HCT116 (cell line): Measurements from ENCODE around the gene RIN3. TPM values are rescaled to one million over a fixed set of nuclear protein-coding genes. Genes with fewer than 3 reads are reported as not detected.

Experiments used
- ATAC-seq: fragments of 200-7000 bp; cut with Tn5 transposase; 2 replicates; pipeline ENCODE4 v1.9.1; 2020; ENCODE audit warnings: mild to moderate bottlenecking, moderate library complexity
- BruUV-seq: library from RNA; stranded (reverse); fragments of 400-500 nt; replicated peaks from 2 replicates; lab custom pipeline; 2021; lab: Mats Ljungman, UMichigan
- CTCF ChIA-PET: fragments of 300-600 bp; sonication (Branson Sonifier 250); formaldehyde crosslinking; loops from one replicate; lab custom pipeline; 2021; ENCODE audit warnings: antibody characterized with exemption; lab: Charles Lee
- POLR2A ChIA-PET: fragments of 300-600, 350-600 bp; sonication (Branson Sonifier 250); formaldehyde crosslinking; loops from one replicate; lab custom pipeline; 2021; ENCODE audit warnings: antibody characterized with exemption; lab: Charles Lee
- RAD21 ChIA-PET, 2 experiments: fragments of 300-600 bp; sonication (Branson Sonifier 250); formaldehyde crosslinking; loops; one replicate each; lab custom pipeline; 2023; ENCODE audit warnings: low total read pairs in 2 of 2; ENCODE audit not compliant: uncharacterized antibody in 2 of 2, unreplicated experiment in 2 of 2, low non-redundant PET in 1 of 2; lab: Charles Lee
- DNase-seq: peaks from one replicate; pipeline ENCODE4 v3.0.0-alpha.2; 2010; ENCODE audit warnings: low read depth, low spot score
- H2AFZ ChIP-seq: fragments of 200-600 bp; shearing (Covaris generic), sonication (generic); 2 replicates; pipeline ENCODE4 v1.6.1; 2017; ENCODE audit warnings: low read depth, mixed run types, mixed read lengths, antibody characterized with exemption, low read length; ENCODE audit not compliant: poor library complexity, severe bottlenecking
- H3K27ac ChIP-seq: 2 replicates; pipeline ENCODE4 v1.5.1; 2012; ENCODE audit warnings: low read depth, low read length
- H3K27me3 ChIP-seq: fragments of 200-600 bp; sonication (generic); 2 replicates; pipeline ENCODE4 v1.6.1; 2016; ENCODE audit warnings: mixed run types, low read length, mixed read lengths; ENCODE audit not compliant: insufficient read depth
- H3K36me3 ChIP-seq, 2 experiments: fragments of 200-500 bp in 1 of 2; fragments of 200-600 bp in 1 of 2; sonication (Bioruptor generic) in 1 of 2; sonication (generic) in 1 of 2; 2 replicates each; pipeline versions ENCODE4 v1.5.1 to v1.6.1; 2014 to 2016; ENCODE audit warnings: low read length in 2 of 2, inconsistent platforms in 1 of 2, mixed read lengths in 1 of 2, mixed run types in 1 of 2; ENCODE audit not compliant: insufficient read depth in 2 of 2, control insufficient read depth in 1 of 2
- H3K4me1 ChIP-seq, 2 experiments: fragments of 200-600 bp in 1 of 2; sonication (generic) in 1 of 2; 2 replicates each; pipeline versions ENCODE4 v1.5.1 to v1.6.1; 2012 to 2017; ENCODE audit warnings: low read length in 2 of 2, inconsistent platforms in 1 of 2, mild to moderate bottlenecking in 1 of 2, mixed read lengths in 1 of 2, mixed run types in 1 of 2, moderate library complexity in 1 of 2; ENCODE audit not compliant: insufficient read depth in 2 of 2, control insufficient read depth in 1 of 2
- H3K4me2 ChIP-seq: fragments of 200-600 bp; sonication (generic); 2 replicates; pipeline ENCODE4 v1.6.1; 2017; ENCODE audit warnings: mixed run types, low read length, mixed read lengths
- H3K4me3 ChIP-seq, 2 experiments: fragments of 200-600 bp in 1 of 2; sonication (generic) in 1 of 2; replicated peaks in 1 of 2; 2 replicates each; pipeline ENCODE4 v1.5.1; 2011 to 2016; ENCODE audit warnings: low read length in 2 of 2, control low read depth in 1 of 2, low read depth in 1 of 2, mild to moderate bottlenecking in 1 of 2, mixed read lengths in 1 of 2, mixed run types in 1 of 2
- H3K79me2 ChIP-seq: fragments of 200-600 bp; sonication (generic); 2 replicates; pipeline ENCODE4 v1.6.1; 2017; ENCODE audit warnings: mild to moderate bottlenecking, mixed run types, low read length, moderate library complexity, mixed read lengths; ENCODE audit not compliant: insufficient read depth
- H3K9ac ChIP-seq: fragments of 200-600 bp; sonication (generic); 2 replicates; pipeline ENCODE4 v1.6.1; 2016; ENCODE audit warnings: low read length, mixed read lengths
- H3K9me2 ChIP-seq: fragments of 200-600 bp; sonication (generic), shearing (Covaris generic); 2 replicates; pipeline ENCODE4 v1.6.1; 2017; ENCODE audit warnings: mixed run types, mild to moderate bottlenecking, moderate library complexity; ENCODE audit not compliant: insufficient read depth
- H3K9me3 ChIP-seq, 2 experiments: fragments of 200-500 bp in 1 of 2; fragments of 200-600 bp in 1 of 2; sonication (Bioruptor generic) in 1 of 2; sonication (generic) in 1 of 2; 2 replicates each; pipeline ENCODE4 v1.6.1; 2014 to 2017; ENCODE audit warnings: low read length in 2 of 2, mixed read lengths in 2 of 2, inconsistent platforms in 1 of 2, low read depth in 1 of 2, mild to moderate bottlenecking in 1 of 2, mixed run types in 1 of 2, moderate library complexity in 1 of 2; ENCODE audit not compliant: control insufficient read depth in 1 of 2, insufficient read depth in 1 of 2
- H4K20me1 ChIP-seq: fragments of 200-600 bp; sonication (generic), shearing (Covaris generic); 2 replicates; pipeline ENCODE4 v1.6.1; 2017; ENCODE audit warnings: mixed run types, mild to moderate bottlenecking, moderate library complexity; ENCODE audit not compliant: insufficient read depth
- CTCF ChIP-seq, 3 experiments: fragments of 200-600 bp in 1 of 3; sonication (generic) in 1 of 3; IDR thresholded peaks in 2 of 3; conservative IDR thresholded peaks in 1 of 3; 2 replicates each; pipeline ENCODE4 v1.5.1; 2012 to 2017; ENCODE audit warnings: low read depth in 2 of 3, low read length in 2 of 3, antibody characterized with exemption in 1 of 3, borderline replicate concordance in 1 of 3, control low read depth in 1 of 3, mild to moderate bottlenecking in 1 of 3, mixed read lengths in 1 of 3, mixed run types in 1 of 3, moderate library complexity in 1 of 3; ENCODE audit not compliant: insufficient read depth in 1 of 3
- POLR2AphosphoS5 ChIP-seq: IDR thresholded peaks from 2 replicates; pipeline ENCODE4 v1.6.1; 2011; ENCODE audit warnings: mild to moderate bottlenecking, low read depth, low read length, moderate library complexity
- RAD21 ChIP-seq: IDR thresholded peaks from 2 replicates; pipeline ENCODE4 v1.6.1; 2012; ENCODE audit warnings: low read depth, mild to moderate bottlenecking
- TCF7L2 ChIP-seq: IDR thresholded peaks from 2 replicates; pipeline ENCODE4 v1.7.0; 2011; ENCODE audit warnings: borderline replicate concordance, inconsistent platforms; ENCODE audit not compliant: insufficient read depth, insufficient read length; ENCODE audit errors: extremely low read depth
- intact Hi-C: fragments of 100-400 bp; cut with micrococcal nuclease; formaldehyde crosslinking; loops from 2 replicates; pipeline ENCODE4 v1.10.0; 2022
- total RNA-seq: library from RNA; stranded (reverse); gene quantifications from one replicate; pipeline ENCODE4 v1.2.1, GENCODE V29; 2021; ENCODE audit not compliant: unreplicated experiment

RIN3 gene
- total RNA-seq, 1 experiment from 2014 or later, result 22.2 TPM

- H3K36me3 ChIP-seq, result no peaks in the 10 kb centered on the region
- no peaks in the 10 kb centered on the region for H3K9me3 ChIP-seq
- CTCF ChIA-PET, result interaction anchor here (0.5 to 1.8 kb wide), 14 partner anchors 8 to 694 kb away, joined by 3 to 8 read pairs (median 3); partner anchors contain the start of gene ATXN3
- RAD21 ChIA-PET, result no interaction called here
- no peaks in the 10 kb centered on the region for H3K9me2 ChIP-seq
- POLR2A ChIA-PET, result interaction anchor here (0.8 kb wide), 1 partner anchor 58 kb away, joined by 3 read pairs; the partner anchor contains the start of gene LGMN
- no peaks in the 10 kb centered on the region for H3K79me2 ChIP-seq
- peak; percentile 59 for DNase-seq
- peaks cover 9% of the 10 kb centered on the region; the same call in 1 of the 2 replicates for H3K27me3 ChIP-seq
- BruUV-seq, result no TSS peak
- no peak overlapping the region for H3K4me3 ChIP-seq
- no peaks in the 10 kb centered on the region for H4K20me1 ChIP-seq
- H3K27ac ChIP-seq, result no peak overlapping the region
- intact Hi-C loops, result no loop called here
- TF ChIP-seq RAD21, result peak; percentile 75
- peak; percentile 58 to 94 (median 80); a peak in 5 of 6 replicates for TF ChIP-seq CTCF (IDR thresholded peaks at IDR 0.05 in 2 of 3, conservative IDR thresholded peaks at IDR 0.05 in 1 of 3; ENCODE audit: borderline replicate concordance in 1 of 3, insufficient read depth in 1 of 3, low read depth in 2 of 3, low read length in 2 of 3)
- TF ChIP-seq POLR2AphosphoS5, result peak; percentile 40; the same call in 1 of the 2 replicates
- no peak for TF ChIP-seq TCF7L2
- H3K4me2 ChIP-seq, result no peak overlapping the region
- ATAC-seq, result peak; percentile 26
- H2AFZ ChIP-seq, result no peak overlapping the region
- peaks cover 36 to 53% of the 10 kb centered on the region in 2 experiments for H3K4me1 ChIP-seq
- no peak overlapping the region for H3K9ac ChIP-seq
These were observed 176.8 kb downstream of the RIN3 start for GRCh38 chr14:92690171-92691011.
